Measurements from ENCODE around the gene OSBPL3.

The OSBPL3 gene

GRCh38 chr7:24816868-24817267 lies 163.1 kb downstream of the OSBPL3 start:
- H3K27ac ChIP-seq = no peak overlapping the region
- H3K4me3 ChIP-seq (ENCODE audit: low read depth, low read length) = no peak overlapping the region
- H3K36me3 ChIP-seq = peaks cover 15% of the 10 kb centered on the region
- H3K9me3 ChIP-seq (ENCODE audit: severe bottlenecking) = no peaks in the 10 kb centered on the region
- no peaks in the 10 kb centered on the region for H3K27me3 ChIP-seq (ENCODE audit: insufficient read depth, low read depth, severe bottlenecking)
- no peak for DNase-seq
- TF ChIP-seq CTCF (IDR thresholded peaks at IDR 0.05; ENCODE audit: low read depth, low read length) = no peak

GRCh38 chr7:24812305-24812945 lies 167.6 kb downstream of the OSBPL3 start:
- Histone ChIP-seq H3K4me3 (ENCODE audit: low read depth, low read length) (no peak overlapping the region), H3K36me3 (peaks cover 24% of the 10 kb centered on the region), H3K27me3 (ENCODE audit: insufficient read depth, low read depth, severe bottlenecking) (no peaks in the 10 kb centered on the region), H3K27ac (no peak overlapping the region), H3K9me3 (ENCODE audit: severe bottlenecking) (no peaks in the 10 kb centered on the region)
- peak; percentile 72 for TF ChIP-seq CTCF (IDR thresholded peaks at IDR 0.05; ENCODE audit: low read depth, low read length)
- peak; percentile 27 for DNase-seq

- Histone ChIP-seq H3K36me3 (peaks cover 28% of the 10 kb centered on the region), H3K4me3 (ENCODE audit: low read depth, low read length) (no peak overlapping the region), H3K9me3 (ENCODE audit: severe bottlenecking) (no peaks in the 10 kb centered on the region), H3K27me3 (ENCODE audit: insufficient read depth, low read depth, severe bottlenecking) (no peaks in the 10 kb centered on the region), H3K27ac (no peak overlapping the region)
- no peak for TF ChIP-seq CTCF (IDR thresholded peaks at IDR 0.05; ENCODE audit: low read depth, low read length)
- DNase-seq = no peak
These were observed 171.5 kb downstream of the OSBPL3 start for GRCh38 chr7:24808518-24808917.

- H3K27me3 ChIP-seq (ENCODE audit: insufficient read depth, low read depth, severe bottlenecking) = no peaks in the 10 kb centered on the region
- no peaks in the 10 kb centered on the region for H3K9me3 ChIP-seq (ENCODE audit: severe bottlenecking)
- H3K36me3 ChIP-seq = peaks cover 34% of the 10 kb centered on the region
- no peak overlapping the region for H3K27ac ChIP-seq
- no peak for DNase-seq
- no peak overlapping the region for H3K4me3 ChIP-seq (ENCODE audit: low read depth, low read length)
- no peak for TF ChIP-seq CTCF (IDR thresholded peaks at IDR 0.05; ENCODE audit: low read depth, low read length)
These were observed 177.7 kb downstream of the OSBPL3 start for GRCh38 chr7:24802300-24802699.

GRCh38 chr7:24801883-24802282 lies 178.1 kb downstream of the OSBPL3 start:
- Histone ChIP-seq H3K27ac (no peak overlapping the region), H3K27me3 (ENCODE audit: insufficient read depth, low read depth, severe bottlenecking) (no peaks in the 10 kb centered on the region), H3K36me3 (peaks cover 34% of the 10 kb centered on the region), H3K4me3 (ENCODE audit: low read depth, low read length) (no peak overlapping the region), H3K9me3 (ENCODE audit: severe bottlenecking) (no peaks in the 10 kb centered on the region)
- TF ChIP-seq CTCF (IDR thresholded peaks at IDR 0.05; ENCODE audit: low read depth, low read length) = no peak
- DNase-seq = no peak

- Histone ChIP-seq H3K36me3 (peaks cover 29% of the 10 kb centered on the region), H3K27me3 (ENCODE audit: insufficient read depth, low read depth, severe bottlenecking) (no peaks in the 10 kb centered on the region)
These were observed 179.3 kb downstream of the OSBPL3 start for GRCh38 chr7:24800667-24801066.

More at GRCh38 chr7:24800667-24801066, 179.3 kb downstream of the OSBPL3 start:
- TF ChIP-seq CTCF (IDR thresholded peaks at IDR 0.05; ENCODE audit: low read depth, low read length) = no peak
- Histone ChIP-seq H3K4me3 (ENCODE audit: low read depth, low read length) (no peak overlapping the region), H3K9me3 (ENCODE audit: severe bottlenecking) (no peaks in the 10 kb centered on the region), H3K27ac (no peak overlapping the region)
- no peak for DNase-seq

Data from WERI-Rb-1 (cell line).